OCI-LY7 (cell line): Measurements from ENCODE around the gene PACSIN3. TPM values are rescaled to one million over a fixed set of nuclear protein-coding genes. Genes with fewer than 3 reads are reported as not detected.

Experiments
- BruUV-seq: library from RNA; stranded (reverse); fragments of 400-500 nt; replicated peaks from 2 replicates; lab custom pipeline; 2021; lab: Mats Ljungman, UMichigan
- CTCF ChIA-PET: fragments of 300-600 bp; sonication (Branson Sonifier 250); formaldehyde crosslinking; loops from one replicate; lab custom pipeline; 2022; ENCODE audit warnings: antibody characterized with exemption; ENCODE audit not compliant: unreplicated experiment; lab: Charles Lee
- POLR2A ChIA-PET: fragments of 300-600 bp; sonication (Branson Sonifier 250); formaldehyde crosslinking; loops from one replicate; lab custom pipeline; 2022; ENCODE audit warnings: antibody characterized with exemption; lab: Charles Lee
- DNase-seq: peaks from one replicate; pipeline ENCODE4 v3.0.0-alpha.2; 2015; ENCODE audit warnings: low spot score
- H2AFZ ChIP-seq: fragments of 200-600 bp; sonication (generic), shearing (Covaris generic); 2 replicates; pipeline ENCODE4 v1.6.1; 2014; ENCODE audit warnings: mild to moderate bottlenecking, antibody characterized with exemption, low read length, moderate library complexity
- H3K27ac ChIP-seq: fragments of 200-600 bp; sonication (generic); 2 replicates; pipeline ENCODE4 v1.5.1; 2014; ENCODE audit warnings: mixed run types, low read depth, mild to moderate bottlenecking, moderate library complexity, low read length, inconsistent platforms; ENCODE audit not compliant: poor library complexity, severe bottlenecking
- H3K36me3 ChIP-seq: fragments of 200-600 bp; sonication (generic); 2 replicates; pipeline ENCODE4 v1.6.1; 2014; ENCODE audit warnings: mild to moderate bottlenecking, antibody characterized with exemption, low read length, moderate library complexity, mixed read lengths; ENCODE audit not compliant: insufficient read depth
- H3K4me1 ChIP-seq: fragments of 200-600 bp; sonication (generic); 2 replicates; pipeline ENCODE4 v1.5.1; 2014; ENCODE audit warnings: mild to moderate bottlenecking, low read length; ENCODE audit not compliant: insufficient read depth, poor library complexity, severe bottlenecking
- H3K4me2 ChIP-seq: fragments of 200-600 bp; sonication (generic); 2 replicates; pipeline ENCODE4 v1.6.1; 2014; ENCODE audit warnings: mild to moderate bottlenecking, low read length
- H3K4me3 ChIP-seq: fragments of 200-600 bp; sonication (generic); 2 replicates; pipeline ENCODE4 v1.5.1; 2014; ENCODE audit warnings: mild to moderate bottlenecking, low read depth, low read length; ENCODE audit not compliant: poor library complexity, severe bottlenecking
- H3K79me2 ChIP-seq: fragments of 200-600 bp; sonication (generic); 2 replicates; pipeline ENCODE4 v1.6.1; 2016; ENCODE audit warnings: low read depth, mild to moderate bottlenecking, low read length, moderate library complexity, mixed read lengths; ENCODE audit not compliant: insufficient read depth
- H3K9me2 ChIP-seq: fragments of 200-600 bp; sonication (generic); 2 replicates; pipeline ENCODE4 v1.6.1; 2016; ENCODE audit warnings: mild to moderate bottlenecking, low read length, mixed read lengths; ENCODE audit not compliant: insufficient read depth
- H3K9me3 ChIP-seq: fragments of 200-600 bp; sonication (generic); 2 replicates; pipeline ENCODE4 v1.6.1; 2014; ENCODE audit warnings: mild to moderate bottlenecking, mixed run types, low read length, mixed read lengths
- H4K20me1 ChIP-seq: fragments of 200-600 bp; sonication (generic); 2 replicates; pipeline ENCODE4 v1.6.1; 2014; ENCODE audit warnings: mild to moderate bottlenecking, antibody characterized with exemption, low read length, moderate library complexity, mixed read lengths; ENCODE audit not compliant: insufficient read depth
- CTCF ChIP-seq: fragments of 200-600 bp; sonication (generic); conservative IDR thresholded peaks from 2 replicates; pipeline ENCODE4 v1.5.1; 2014; ENCODE audit warnings: mild to moderate bottlenecking, antibody characterized with exemption, low read length, moderate library complexity, mixed read lengths
- EZH2phosphoT487 ChIP-seq: fragments of 200-600 bp; sonication (generic); IDR thresholded peaks from 2 replicates; pipeline ENCODE4 v1.6.1; 2018; ENCODE audit warnings: low read depth, borderline replicate concordance, mild to moderate bottlenecking, mixed run types, antibody characterized with exemption, low read length, moderate library complexity, mixed read lengths
- intact Hi-C: fragments of 100-400 bp; cut with micrococcal nuclease; formaldehyde crosslinking; loops from one replicate; pipeline ENCODE4 v1.10.0; 2022; ENCODE audit not compliant: unreplicated experiment
- total RNA-seq, 2 experiments: library from RNA; depleted of rRNA in 1 of 2; stranded (reverse); fragments of >200 nt in 1 of 2; shearing (Covaris generic) in 1 of 2; gene quantifications; 2 replicates each; pipeline ENCODE4 v1.2.3, GENCODE V29; 2014 to 2022

The PACSIN3 gene
- total RNA-seq, 2 experiments from 2014 or later: not detected

GRCh38 chr11:47156333-47156732, 29.9 kb downstream of the PACSIN3 start:
- H3K27ac ChIP-seq: peak overlapping the region; percentile 95
- POLR2A ChIA-PET: interaction anchor here (0.9 kb wide), 1 partner anchor 19 kb away, joined by 3 read pairs; no protein-coding TSS in a partner anchor
- intact Hi-C loops: no loop called here
- no peak overlapping the region for H3K4me2 ChIP-seq
- H3K9me2 ChIP-seq: no peaks in the 10 kb centered on the region
- no peak for DNase-seq
- H3K79me2 ChIP-seq: no peaks in the 10 kb centered on the region
- H3K4me1 ChIP-seq: peaks cover 78% of the 10 kb centered on the region
- no peak for TF ChIP-seq EZH2phosphoT487
- TF ChIP-seq CTCF: no peak
- CTCF ChIA-PET: no interaction called here
- BruUV-seq: no TSS peak
- no peak overlapping the region for H2AFZ ChIP-seq
- H3K36me3 ChIP-seq: peaks cover 31% of the 10 kb centered on the region; the same call in 1 of the 2 replicates
- no peak overlapping the region for H3K4me3 ChIP-seq
- no peaks in the 10 kb centered on the region for H4K20me1 ChIP-seq
- no peaks in the 10 kb centered on the region for H3K9me3 ChIP-seq

- no TSS peak for BruUV-seq
- H3K27ac ChIP-seq: peak overlapping the region; percentile 95
- intact Hi-C loops: no loop called here
Measured at GRCh38 chr11:47155879-47156278, 30.4 kb downstream of the PACSIN3 start.

More at GRCh38 chr11:47155879-47156278, 30.4 kb downstream of the PACSIN3 start:
- Histone ChIP-seq H3K79me2 (no peaks in the 10 kb centered on the region), H2AFZ (peak overlapping the region; percentile 12; the same call in 1 of the 2 replicates), H3K4me3 (no peak overlapping the region), H3K9me3 (no peaks in the 10 kb centered on the region), H4K20me1 (no peaks in the 10 kb centered on the region), H3K4me2 (peak overlapping the region; percentile 74), H3K4me1 (peaks cover 78% of the 10 kb centered on the region), H3K9me2 (no peaks in the 10 kb centered on the region), H3K36me3 (peaks cover 28% of the 10 kb centered on the region; the same call in 1 of the 2 replicates)
- DNase-seq: no peak
- ChIA-PET POLR2A (interaction anchor here (0.6 to 1.0 kb wide), 4 partner anchors 20 to 290 kb away, joined by 3 to 4 read pairs (median 4); no protein-coding TSS in a partner anchor), CTCF (no interaction called here)
- TF ChIP-seq CTCF: no peak
- no peak for TF ChIP-seq EZH2phosphoT487
